HG03469 (cell line): Measurements from ENCODE around the gene CA14.
A peak's percentile ranks its signal among the peaks of the same experiment; 100 is the strongest.
"Not testable (repeated sequence)": the region's sequence is repeated elsewhere in the genome, so short reads cannot be mapped to it uniquely, and the experiment has no call there.

Experiments used
- ATAC-seq: cut with Tn5 transposase; IDR thresholded peaks from one replicate; pipeline ENCODE4 v1.9.1; 2021; ENCODE audit warnings: mild to moderate bottlenecking, moderate library complexity, moderate number of reproducible peaks; ENCODE audit not compliant: unreplicated experiment

The CA14 gene

GRCh38 chr1:150235852-150236613, 21.5 kb upstream of the CA14 start, which contains the start of gene ANP32E:
Gene ANP32E (minus strand): TSS chr1:150236112. CDS start chr1:150235786, 326 bp downstream.
- ATAC-seq = peak; percentile 74

GRCh38 chr1:150236614-150237100, 20.9 kb upstream of the CA14 start:
- no peak for ATAC-seq

GRCh38 chr1:150237176-150237575, 20.4 kb upstream of the CA14 start:
- not testable (repeated sequence) for ATAC-seq

GRCh38 chr1:150237746-150238145, 19.8 kb upstream of the CA14 start:
- ATAC-seq = no peak

- ATAC-seq = no peak
These were observed 14.6 kb upstream of the CA14 start for GRCh38 chr1:150243003-150243402.

- ATAC-seq = no peak
These were observed 7.6 kb upstream of the CA14 start for GRCh38 chr1:150249936-150250335.

- no peak for ATAC-seq
These were observed 1.4 kb upstream of the CA14 start for GRCh38 chr1:150256198-150256553.

GRCh38 chr1:150256554-150257341, 826 bp upstream of the CA14 start:
- no peak for ATAC-seq

- ATAC-seq = no peak
These were observed 1.6 kb downstream of the CA14 start for GRCh38 chr1:150259217-150259616.

- no peak for ATAC-seq
These were observed 2.4 kb downstream of the CA14 start for GRCh38 chr1:150259758-150260669.

- ATAC-seq = no peak
These were observed 3.8 kb downstream of the CA14 start for GRCh38 chr1:150261367-150261766.

- ATAC-seq = no peak
These were observed 5.1 kb downstream of the CA14 start for GRCh38 chr1:150262388-150263320.

- no peak for ATAC-seq
These were observed 6.0 kb downstream of the CA14 start for GRCh38 chr1:150263549-150263948.

GRCh38 chr1:150267896-150268295, 10.3 kb downstream of the CA14 start:
- ATAC-seq = no peak

- ATAC-seq = no peak
These were observed 10.7 kb downstream of the CA14 start for GRCh38 chr1:150268340-150268704.

- peak; percentile 53 for ATAC-seq
These were observed 11.3 kb downstream of the CA14 start, which contains the start of gene APH1A for GRCh38 chr1:150268705-150269403. Gene APH1A (minus strand): TSS chr1:150269016. CDS start chr1:150268810, 206 bp downstream.

GRCh38 chr1:150269451-150269850, 11.9 kb downstream of the CA14 start:
- ATAC-seq = no peak

- no peak for ATAC-seq
These were observed 13.9 kb downstream of the CA14 start for GRCh38 chr1:150271291-150271959.

GRCh38 chr1:150273311-150273710, 15.7 kb downstream of the CA14 start:
- no peak for ATAC-seq
